Embryonic facial prominence (tissue), 1 donor: ENCODE data around the gene EVA1C.
"Not testable (repeated sequence)": the region's sequence is repeated elsewhere in the genome, so short reads cannot be mapped to it uniquely, and the experiment has no call there.

Source experiments
- DNase-seq: peaks from one replicate; pipeline ENCODE4 v3.0.0-alpha.2; 2016; ENCODE audit errors: extremely low spot score

Gene EVA1C

GRCh38 chr21:32412162-32413014, at the start of gene EVA1C:
TSS of gene EVA1C (plus strand) at chr21:32412706. CDS start at chr21:32412854, 148 bp downstream.
- DNase-seq: no peak

GRCh38 chr21:32364387-32364786, 48.1 kb upstream of the EVA1C start:
- DNase-seq: no peak

GRCh38 chr21:32364796-32365195, 47.7 kb upstream of the EVA1C start:
- no peak for DNase-seq

- no peak for DNase-seq
These were observed 46.3 kb upstream of the EVA1C start for GRCh38 chr21:32366191-32366590.

GRCh38 chr21:32367158-32367557, 45.3 kb upstream of the EVA1C start:
- DNase-seq: no peak

GRCh38 chr21:32368386-32368785, 44.1 kb upstream of the EVA1C start:
- DNase-seq: no peak

- DNase-seq: not testable (repeated sequence)
These were observed 43.5 kb upstream of the EVA1C start for GRCh38 chr21:32368961-32369360.

- no peak for DNase-seq
These were observed 41.3 kb upstream of the EVA1C start for GRCh38 chr21:32370998-32371766.

GRCh38 chr21:32371913-32372314, 40.6 kb upstream of the EVA1C start:
- no peak for DNase-seq

GRCh38 chr21:32372755-32373154, 39.8 kb upstream of the EVA1C start:
- DNase-seq: no peak

- no peak for DNase-seq
These were observed 35.0 kb upstream of the EVA1C start for GRCh38 chr21:32377506-32377905.

GRCh38 chr21:32377991-32378390, 34.5 kb upstream of the EVA1C start:
- no peak for DNase-seq

- no peak for DNase-seq
These were observed 33.5 kb upstream of the EVA1C start for GRCh38 chr21:32378956-32379355.

- no peak for DNase-seq
These were observed 31.6 kb upstream of the EVA1C start for GRCh38 chr21:32380940-32381339.

GRCh38 chr21:32381571-32381970, 30.9 kb upstream of the EVA1C start:
- DNase-seq: no peak

GRCh38 chr21:32382108-32382644, 30.3 kb upstream of the EVA1C start:
- no peak for DNase-seq

- DNase-seq: no peak
These were observed 28.7 kb upstream of the EVA1C start for GRCh38 chr21:32383812-32384211.

GRCh38 chr21:32386195-32386870, 26.2 kb upstream of the EVA1C start:
- no peak for DNase-seq

- DNase-seq: no peak
These were observed 25.4 kb upstream of the EVA1C start for GRCh38 chr21:32387151-32387550.

GRCh38 chr21:32388306-32388705, 24.2 kb upstream of the EVA1C start:
- no peak for DNase-seq

- no peak for DNase-seq
These were observed 23.0 kb upstream of the EVA1C start for GRCh38 chr21:32389337-32390015.
